Measurements from ENCODE around the gene VPS18. TPM values are rescaled to one million over a fixed set of nuclear protein-coding genes. Genes with fewer than 3 reads are reported as not detected.

The VPS18 gene
- total and polyA plus RNA-seq, 2 donors (not counting 3 experiments of a cell fraction or from before 2014, with no cell fraction given) = 29.3 to 32.8 TPM

DNA sequence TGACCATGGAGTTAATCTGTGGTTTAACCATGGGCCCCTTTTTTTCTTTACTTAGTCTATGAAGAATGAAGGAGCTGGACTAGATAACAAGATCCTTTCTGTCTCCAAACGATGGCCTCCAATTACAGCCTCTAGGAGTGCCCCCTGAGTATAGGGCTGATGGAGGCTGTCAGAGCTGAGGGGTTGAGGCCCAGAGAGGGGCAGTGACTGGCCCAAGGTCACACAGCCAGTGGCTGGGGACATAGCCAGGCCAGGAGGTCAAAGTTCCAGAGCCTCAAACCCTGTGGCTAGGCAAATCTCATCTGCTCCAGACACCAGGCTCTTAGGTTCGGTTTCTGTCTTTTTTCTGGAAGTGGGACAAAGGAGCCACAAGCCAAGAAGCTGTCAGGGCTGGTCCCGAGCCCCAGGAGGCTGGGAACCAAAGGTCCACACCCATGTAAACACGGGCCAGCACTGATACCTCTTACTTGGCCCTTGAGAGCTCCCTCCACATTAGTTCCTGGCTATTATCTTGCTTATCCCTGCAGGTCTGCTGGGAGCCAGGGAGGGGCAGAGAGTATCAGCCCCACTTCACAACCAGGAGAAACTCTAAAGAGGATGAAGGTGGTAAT lies 30.5 kb upstream of the VPS18 start:
- Histone ChIP-seq H3K27me3 (ENCODE audit: control insufficient read depth in 2 of 2, insufficient read depth in 2 of 2, low read length in 2 of 2) (no peaks in the 10 kb centered on the region), H3K79me2 (ENCODE audit: control insufficient read depth, insufficient read depth, low read length) (no peaks in the 10 kb centered on the region), H3K9ac (replicated peaks; ENCODE audit: extremely low read depth, insufficient read depth, low read length) (no peak overlapping the region), H3K4me1 (ENCODE audit: control insufficient read depth, extremely low read depth, insufficient read depth, low read length) (no peaks in the 10 kb centered on the region), H3K36me3 (ENCODE audit: control insufficient read depth in 2 of 2, extremely low read depth in 1 of 2, insufficient read depth in 2 of 2, low read length in 2 of 2) (no peaks in the 10 kb centered on the region), H3K9me3 (replicated peaks; ENCODE audit: control insufficient read depth, insufficient read depth, low read length) (no peaks in the 10 kb centered on the region), H2AFZ (ENCODE audit: low read depth, low read length) (no peak overlapping the region), H3K9me1 (replicated peaks; ENCODE audit: control insufficient read depth, extremely low read depth, insufficient read depth, low read length) (no peaks in the 10 kb centered on the region), H3K4me3 (replicated peaks in 1 of 3; ENCODE audit: insufficient read depth in 1 of 3, low read depth in 1 of 3, low read length in 3 of 3) (no peak overlapping the region), H3K4me2 (ENCODE audit: insufficient read depth, low read length) (no peak overlapping the region), H4K20me1 (replicated peaks; ENCODE audit: control insufficient read depth, extremely low read depth, insufficient read depth, low read length) (no peaks in the 10 kb centered on the region), H3K27ac (ENCODE audit: insufficient read depth, low read depth, low read length) (no peak overlapping the region)
- DNase-seq (ENCODE audit: low read depth, low spot score) (no peak), FAIRE-seq (no peak)
- CTCF ChIA-PET = interaction anchor here (1.4 to 1.6 kb wide), 2 partner anchors 10 to 35 kb away, joined by 4 to 5 read pairs; partner anchors contain the start of gene PPP1R14D
- BruUV-seq (replicated peaks) = no TSS peak
- intact Hi-C loops (cut with micrococcal nuclease) = no loop called here
- TF ChIP-seq EZH2 (IDR thresholded peaks at IDR 0.05; ENCODE audit: borderline replicate concordance, low read depth, low read length, severe bottlenecking) = no peak
- TF ChIP-seq, protein P1, sequence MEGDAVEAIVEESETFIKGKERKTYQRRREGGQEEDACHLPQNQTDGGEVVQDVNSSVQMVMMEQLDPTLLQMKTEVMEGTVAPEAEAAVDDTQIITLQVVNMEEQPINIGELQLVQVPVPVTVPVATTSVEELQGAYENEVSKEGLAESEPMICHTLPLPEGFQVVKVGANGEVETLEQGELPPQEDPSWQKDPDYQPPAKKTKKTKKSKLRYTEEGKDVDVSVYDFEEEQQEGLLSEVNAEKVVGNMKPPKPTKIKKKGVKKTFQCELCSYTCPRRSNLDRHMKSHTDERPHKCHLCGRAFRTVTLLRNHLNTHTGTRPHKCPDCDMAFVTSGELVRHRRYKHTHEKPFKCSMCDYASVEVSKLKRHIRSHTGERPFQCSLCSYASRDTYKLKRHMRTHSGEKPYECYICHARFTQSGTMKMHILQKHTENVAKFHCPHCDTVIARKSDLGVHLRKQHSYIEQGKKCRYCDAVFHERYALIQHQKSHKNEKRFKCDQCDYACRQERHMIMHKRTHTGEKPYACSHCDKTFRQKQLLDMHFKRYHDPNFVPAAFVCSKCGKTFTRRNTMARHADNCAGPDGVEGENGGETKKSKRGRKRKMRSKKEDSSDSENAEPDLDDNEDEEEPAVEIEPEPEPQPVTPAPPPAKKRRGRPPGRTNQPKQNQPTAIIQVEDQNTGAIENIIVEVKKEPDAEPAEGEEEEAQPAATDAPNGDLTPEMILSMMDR (IDR thresholded peaks at IDR 0.05; ENCODE audit: extremely low read depth in 1 of 2, insufficient read depth in 1 of 2, low read depth in 1 of 2, low read length in 2 of 2) = no peak
- TF ChIP-seq POLR2A (IDR thresholded peaks at IDR 0.05; ENCODE audit: low read depth, low read length) = no peak
- TF ChIP-seq MYC (IDR thresholded peaks at IDR 0.05; ENCODE audit: low read depth, low read length) = no peak
- TF ChIP-seq, protein P2, sequence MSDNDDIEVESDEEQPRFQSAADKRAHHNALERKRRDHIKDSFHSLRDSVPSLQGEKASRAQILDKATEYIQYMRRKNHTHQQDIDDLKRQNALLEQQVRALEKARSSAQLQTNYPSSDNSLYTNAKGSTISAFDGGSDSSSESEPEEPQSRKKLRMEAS (IDR thresholded peaks at IDR 0.05; ENCODE audit: insufficient read depth, insufficient read length) = no peak
- no peak for TF ChIP-seq JUN (IDR thresholded peaks at IDR 0.05; ENCODE audit: borderline replicate concordance, insufficient read depth, insufficient read length, low read depth)
- no peak for TF ChIP-seq FOS (IDR thresholded peaks at IDR 0.05; ENCODE audit: borderline replicate concordance, insufficient read depth, low read length)
- POLR2A ChIA-PET = no interaction called here
- dilution Hi-C loops (cut with MboI; ENCODE audit: extremely low pct_ligation_motif_present, low sequenced_read_pairs) = no loop called here

Measured in endothelial cell of umbilical vein (primary cell).